Coronary artery (tissue), 2 donors: ENCODE data around the gene MUC6.

Experiments used
- DNase-seq: peaks from one replicate; pipeline ENCODE4 v3.0.0-alpha.2; 2017; ENCODE audit warnings: low spot score
- H3K27ac ChIP-seq, 2 donors: fragments of 200-600 bp; sonication (generic); one replicate each; pipeline ENCODE4 v1.5.1; 2016 to 2019
- H3K4me3 ChIP-seq: fragments of 200-600 bp; sonication (generic); 2 replicates; pipeline ENCODE4 v1.5.1; 2016; ENCODE audit warnings: mild to moderate bottlenecking, moderate library complexity
- TF ChIP-seq, protein P1 (sequence below): fragments of 200-600 bp; sonication (generic); IDR thresholded peaks from one replicate; pipeline ENCODE4 v1.5.1; 2019; ENCODE audit warnings: antibody characterized with exemption

MUC6 gene

GRCh38 chr11:1082346-1082727 is 45.8 kb upstream of the MUC6 start:
- no peak for DNase-seq
- TF ChIP-seq, protein P1, sequence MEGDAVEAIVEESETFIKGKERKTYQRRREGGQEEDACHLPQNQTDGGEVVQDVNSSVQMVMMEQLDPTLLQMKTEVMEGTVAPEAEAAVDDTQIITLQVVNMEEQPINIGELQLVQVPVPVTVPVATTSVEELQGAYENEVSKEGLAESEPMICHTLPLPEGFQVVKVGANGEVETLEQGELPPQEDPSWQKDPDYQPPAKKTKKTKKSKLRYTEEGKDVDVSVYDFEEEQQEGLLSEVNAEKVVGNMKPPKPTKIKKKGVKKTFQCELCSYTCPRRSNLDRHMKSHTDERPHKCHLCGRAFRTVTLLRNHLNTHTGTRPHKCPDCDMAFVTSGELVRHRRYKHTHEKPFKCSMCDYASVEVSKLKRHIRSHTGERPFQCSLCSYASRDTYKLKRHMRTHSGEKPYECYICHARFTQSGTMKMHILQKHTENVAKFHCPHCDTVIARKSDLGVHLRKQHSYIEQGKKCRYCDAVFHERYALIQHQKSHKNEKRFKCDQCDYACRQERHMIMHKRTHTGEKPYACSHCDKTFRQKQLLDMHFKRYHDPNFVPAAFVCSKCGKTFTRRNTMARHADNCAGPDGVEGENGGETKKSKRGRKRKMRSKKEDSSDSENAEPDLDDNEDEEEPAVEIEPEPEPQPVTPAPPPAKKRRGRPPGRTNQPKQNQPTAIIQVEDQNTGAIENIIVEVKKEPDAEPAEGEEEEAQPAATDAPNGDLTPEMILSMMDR, result no peak

DNA sequence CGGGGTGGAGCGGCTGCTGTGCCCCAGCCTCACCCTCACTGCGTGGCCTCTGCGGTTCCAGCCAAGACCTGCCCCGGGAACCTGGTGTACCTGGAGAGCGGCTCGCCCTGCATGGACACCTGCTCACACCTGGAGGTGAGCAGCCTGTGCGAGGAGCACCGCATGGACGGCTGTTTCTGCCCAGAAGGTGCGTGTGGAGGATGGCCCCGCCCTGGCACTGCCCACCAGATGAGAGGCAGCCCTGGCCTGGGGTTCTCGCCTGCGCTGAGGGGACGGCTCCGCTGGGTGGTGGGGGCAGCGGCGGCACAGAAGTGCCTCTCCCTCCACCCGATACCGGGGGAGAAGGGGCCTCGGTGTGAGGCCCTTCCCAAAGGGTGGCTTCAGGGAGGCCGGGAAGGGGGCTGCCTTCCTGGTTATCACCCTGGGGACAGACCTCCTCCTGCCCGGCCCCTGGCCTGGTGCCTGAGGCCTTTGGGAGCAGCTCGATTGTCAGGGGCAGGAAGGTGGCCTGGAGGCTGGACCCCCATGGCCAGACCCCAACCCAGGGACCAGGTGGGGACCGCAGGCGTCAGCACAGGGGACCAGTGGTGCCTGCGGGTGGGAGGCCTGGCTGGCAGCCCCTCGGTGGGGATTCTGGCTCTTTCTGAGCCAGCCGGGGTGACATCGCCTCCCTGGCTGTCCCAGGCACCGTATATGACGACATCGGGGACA is 45.2 kb upstream of the MUC6 start:
- H3K4me3 ChIP-seq, result no peak overlapping the region
- no peak overlapping the region for H3K27ac ChIP-seq
- TF ChIP-seq, protein P1, result no peak
- DNase-seq, result no peak

More at GRCh38 chr11:1082346-1082727, 45.8 kb upstream of the MUC6 start:
- no peak overlapping the region for H3K27ac ChIP-seq
- H3K4me3 ChIP-seq, result no peak overlapping the region

DNA sequence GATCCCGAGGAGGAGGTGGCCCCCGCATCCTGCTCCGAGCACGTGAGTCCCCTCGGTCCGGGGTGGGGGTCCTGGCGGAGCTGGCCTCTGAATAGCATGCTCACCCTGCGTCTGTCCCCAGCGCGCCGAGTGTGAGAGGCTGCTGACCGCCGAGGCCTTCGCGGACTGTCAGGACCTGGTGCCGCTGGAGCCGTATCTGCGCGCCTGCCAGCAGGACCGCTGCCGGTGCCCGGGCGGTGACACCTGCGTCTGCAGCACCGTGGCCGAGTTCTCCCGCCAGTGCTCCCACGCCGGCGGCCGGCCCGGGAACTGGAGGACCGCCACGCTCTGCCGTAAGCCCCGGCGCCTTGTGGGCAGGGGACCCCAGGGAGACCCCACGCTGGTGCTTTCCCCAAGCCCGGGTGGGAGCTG is 41.7 kb upstream of the MUC6 start:
- Histone ChIP-seq H3K4me3 (no peak overlapping the region), H3K27ac (no peak overlapping the region)
- no peak for DNase-seq
- TF ChIP-seq, protein P1, result no peak

DNA sequence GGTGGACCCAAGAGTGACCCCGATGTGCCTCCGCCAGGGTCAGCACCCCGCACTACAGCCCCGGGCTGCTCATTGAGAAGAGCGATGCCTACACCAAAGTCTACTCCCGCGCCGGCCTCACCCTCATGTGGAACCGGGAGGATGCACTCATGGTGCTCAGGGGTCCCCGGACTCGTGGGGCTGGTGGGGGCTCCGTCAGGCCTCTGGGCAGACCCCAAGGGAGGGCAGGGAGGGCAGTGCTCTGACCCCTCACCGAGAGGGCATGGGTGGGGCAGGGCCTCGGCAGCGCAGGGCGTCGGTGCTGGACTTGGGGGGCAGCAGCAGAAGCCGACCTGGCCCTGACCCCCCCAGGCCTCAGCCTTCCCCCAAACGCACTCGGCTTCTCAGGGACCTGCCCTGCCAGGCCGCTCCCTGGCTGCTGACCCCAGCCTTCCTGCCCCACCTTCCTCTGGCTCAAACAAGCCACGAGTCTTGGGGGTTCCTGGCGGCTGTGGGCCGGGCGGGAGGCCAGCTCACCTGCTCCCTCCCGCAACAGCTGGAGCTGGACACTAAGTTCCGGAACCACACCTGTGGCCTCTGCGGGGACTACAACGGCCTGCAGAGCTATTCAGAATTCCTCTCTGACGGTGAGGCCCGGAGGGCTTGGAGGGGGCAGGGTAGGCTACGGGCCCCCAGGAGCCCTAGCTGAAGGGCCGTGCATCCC is 41.0 kb upstream of the MUC6 start:
- DNase-seq, result no peak
- Histone ChIP-seq H3K4me3 (no peak overlapping the region), H3K27ac (no peak overlapping the region)
- TF ChIP-seq, protein P1, result no peak

DNA sequence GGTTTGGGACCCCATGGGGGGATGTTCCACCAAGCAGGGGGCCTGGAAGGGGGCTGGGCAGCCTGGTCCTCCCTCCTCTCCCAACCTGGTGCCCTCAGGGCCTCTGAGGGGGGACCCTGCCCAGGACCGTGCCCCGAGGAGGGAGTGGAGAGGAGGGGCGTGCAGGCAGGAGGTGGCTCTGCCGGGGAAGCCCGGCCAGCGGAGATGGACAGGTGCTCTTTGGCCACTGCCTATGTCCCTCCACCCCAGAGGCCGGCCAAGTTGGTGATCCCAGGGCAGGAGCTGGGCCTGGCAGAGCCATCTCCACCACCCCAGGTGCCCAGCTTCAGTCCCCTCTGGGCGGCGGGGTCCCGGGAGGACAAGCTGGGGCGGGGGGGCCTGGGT is 40.5 kb upstream of the MUC6 start:
- Histone ChIP-seq H3K4me3 (no peak overlapping the region), H3K27ac (no peak overlapping the region)
- TF ChIP-seq, protein P1, result no peak
- DNase-seq, result no peak

GRCh38 chr11:1076061-1076665 is 39.6 kb upstream of the MUC6 start:
- TF ChIP-seq, protein P1, result no peak
- H3K4me3 ChIP-seq, result no peak overlapping the region
- no peak overlapping the region for H3K27ac ChIP-seq
- no peak for DNase-seq
